D721Med (cell line): ENCODE results near the gene ZNF687.
A peak's percentile ranks its signal among the peaks of the same experiment; 100 is the strongest.

Source experiments
- DNase-seq: peaks from one replicate; pipeline ENCODE4 v3.0.0; 2011; ENCODE audit warnings: low spot score; ENCODE audit not compliant: insufficient read length
- FAIRE-seq: peaks from 2 replicates; lab custom pipeline; 2011; peaks lifted over from hg19 to GRCh38; lab: Jason Lieb, UNC
- TF ChIP-seq, protein P1 (sequence below): IDR thresholded peaks from 2 replicates; pipeline ENCODE4 v1.5.1; 2012; ENCODE audit warnings: mild to moderate bottlenecking, control low read depth; ENCODE audit not compliant: insufficient read depth; ENCODE audit errors: missing control alignments

ZNF687 gene

DNA sequence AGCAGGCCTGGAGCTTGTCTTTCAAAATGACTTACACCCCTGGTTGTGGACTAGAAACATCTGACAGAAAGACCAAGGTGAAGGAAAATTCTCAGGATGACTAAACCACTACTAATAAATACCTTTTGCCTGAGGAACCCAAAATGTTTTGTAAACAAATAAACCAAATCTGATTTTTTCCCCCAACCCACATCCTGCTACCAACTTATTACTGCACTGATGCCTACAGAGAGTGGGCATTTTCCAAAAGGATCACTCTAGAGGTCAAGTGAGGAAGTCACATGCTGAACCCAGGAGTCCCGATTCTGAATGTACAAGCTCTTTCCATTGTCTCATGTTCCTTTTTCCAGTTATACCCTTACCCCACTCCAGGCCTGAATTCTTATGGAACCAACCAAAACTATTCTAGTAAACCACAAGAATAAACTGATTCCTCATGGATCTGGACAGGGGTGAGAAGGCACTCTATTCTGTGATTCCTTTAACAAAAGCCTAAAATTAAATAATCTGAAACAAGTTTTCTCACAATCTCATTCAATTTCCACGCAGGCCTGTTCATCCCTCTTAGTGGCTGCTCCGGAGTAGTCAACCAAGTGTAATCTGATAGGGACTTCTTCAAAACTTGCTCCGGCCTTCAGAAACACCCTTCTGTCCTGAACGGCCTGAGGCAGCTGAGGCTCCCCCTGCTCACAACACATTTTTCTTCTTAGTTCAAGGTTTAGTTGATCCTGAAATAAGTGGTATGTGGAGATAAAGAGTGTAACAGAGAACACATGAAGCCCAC, 43.7 kb downstream of the ZNF687 start:
- DNase-seq, result no peak
- TF ChIP-seq, protein P1, sequence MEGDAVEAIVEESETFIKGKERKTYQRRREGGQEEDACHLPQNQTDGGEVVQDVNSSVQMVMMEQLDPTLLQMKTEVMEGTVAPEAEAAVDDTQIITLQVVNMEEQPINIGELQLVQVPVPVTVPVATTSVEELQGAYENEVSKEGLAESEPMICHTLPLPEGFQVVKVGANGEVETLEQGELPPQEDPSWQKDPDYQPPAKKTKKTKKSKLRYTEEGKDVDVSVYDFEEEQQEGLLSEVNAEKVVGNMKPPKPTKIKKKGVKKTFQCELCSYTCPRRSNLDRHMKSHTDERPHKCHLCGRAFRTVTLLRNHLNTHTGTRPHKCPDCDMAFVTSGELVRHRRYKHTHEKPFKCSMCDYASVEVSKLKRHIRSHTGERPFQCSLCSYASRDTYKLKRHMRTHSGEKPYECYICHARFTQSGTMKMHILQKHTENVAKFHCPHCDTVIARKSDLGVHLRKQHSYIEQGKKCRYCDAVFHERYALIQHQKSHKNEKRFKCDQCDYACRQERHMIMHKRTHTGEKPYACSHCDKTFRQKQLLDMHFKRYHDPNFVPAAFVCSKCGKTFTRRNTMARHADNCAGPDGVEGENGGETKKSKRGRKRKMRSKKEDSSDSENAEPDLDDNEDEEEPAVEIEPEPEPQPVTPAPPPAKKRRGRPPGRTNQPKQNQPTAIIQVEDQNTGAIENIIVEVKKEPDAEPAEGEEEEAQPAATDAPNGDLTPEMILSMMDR, result no peak
- FAIRE-seq, result no peak

DNA sequence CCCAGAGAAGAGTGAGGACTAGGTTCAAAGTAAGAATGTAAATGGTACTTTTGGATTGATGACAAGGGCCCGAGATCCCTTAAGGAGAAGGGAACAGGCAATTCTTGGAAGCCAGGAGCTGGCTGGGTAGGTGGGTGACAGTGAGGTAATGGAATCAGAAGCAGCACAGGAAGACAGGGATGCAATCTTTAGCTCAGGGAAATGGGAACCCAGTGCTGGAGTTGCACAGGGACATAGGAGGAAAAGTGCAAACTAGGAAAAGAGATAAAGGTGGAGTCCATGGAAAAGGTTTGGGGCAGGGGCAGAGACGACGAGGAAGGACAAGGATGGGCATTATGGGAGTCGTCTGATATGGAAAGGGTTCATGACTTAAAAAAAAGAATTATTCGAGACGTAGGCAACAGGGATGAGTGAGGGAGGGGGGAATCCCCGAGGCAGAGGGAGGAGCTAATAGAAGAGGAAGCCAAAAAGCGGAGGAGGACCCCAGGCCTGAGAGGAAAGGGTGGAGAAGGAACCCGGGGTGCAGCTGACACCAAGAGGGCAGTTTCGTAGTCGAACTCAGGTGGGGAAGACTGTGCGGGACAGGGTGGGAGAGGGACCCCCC, 44.6 kb downstream of the ZNF687 start:
- FAIRE-seq (no peak), DNase-seq (no peak)
- TF ChIP-seq, protein P1, result no peak

DNA sequence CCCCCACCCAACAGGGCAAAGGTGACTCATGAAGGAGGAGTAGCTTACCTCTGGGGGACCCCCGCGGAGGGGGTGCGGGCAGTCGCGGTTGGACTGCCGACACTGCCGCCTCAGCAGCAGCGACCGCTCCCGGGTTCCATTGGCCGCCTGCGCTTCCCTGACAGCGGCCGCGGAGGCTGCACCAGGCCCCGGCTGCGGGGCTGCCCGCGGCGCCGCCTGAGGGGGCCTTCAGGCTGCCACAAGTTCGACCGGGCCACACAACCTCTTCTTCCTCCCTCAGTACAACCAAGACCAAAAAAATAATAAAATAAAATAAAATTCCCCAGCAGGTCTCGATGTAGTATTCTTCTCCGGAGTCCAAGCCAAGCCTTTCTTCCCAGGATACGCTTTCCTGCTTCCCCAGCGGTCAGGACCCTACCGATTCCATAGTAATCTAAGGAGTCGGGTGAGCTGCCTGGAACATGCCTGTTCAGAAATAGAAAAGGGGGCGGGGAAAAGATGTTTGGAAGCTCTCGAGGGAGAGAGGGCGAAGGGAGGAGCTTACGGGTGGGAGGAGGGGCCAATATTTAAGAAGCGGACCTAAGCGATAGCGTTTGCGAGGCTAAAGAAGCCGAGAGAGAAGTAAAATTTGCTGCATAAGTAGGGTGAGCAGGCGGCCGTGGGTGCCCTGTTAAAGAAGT, 45.3 kb downstream of the ZNF687 start, which contains the start of gene PI4KB:
Gene PI4KB, minus strand, starts transcription at position 194 of the 680 bp plus-strand sequence. CDS start 10,935 bp downstream, outside the sequence.
- peak; percentile 53 for FAIRE-seq
- TF ChIP-seq, protein P1, result no peak
- peak; percentile 95 for DNase-seq

DNA sequence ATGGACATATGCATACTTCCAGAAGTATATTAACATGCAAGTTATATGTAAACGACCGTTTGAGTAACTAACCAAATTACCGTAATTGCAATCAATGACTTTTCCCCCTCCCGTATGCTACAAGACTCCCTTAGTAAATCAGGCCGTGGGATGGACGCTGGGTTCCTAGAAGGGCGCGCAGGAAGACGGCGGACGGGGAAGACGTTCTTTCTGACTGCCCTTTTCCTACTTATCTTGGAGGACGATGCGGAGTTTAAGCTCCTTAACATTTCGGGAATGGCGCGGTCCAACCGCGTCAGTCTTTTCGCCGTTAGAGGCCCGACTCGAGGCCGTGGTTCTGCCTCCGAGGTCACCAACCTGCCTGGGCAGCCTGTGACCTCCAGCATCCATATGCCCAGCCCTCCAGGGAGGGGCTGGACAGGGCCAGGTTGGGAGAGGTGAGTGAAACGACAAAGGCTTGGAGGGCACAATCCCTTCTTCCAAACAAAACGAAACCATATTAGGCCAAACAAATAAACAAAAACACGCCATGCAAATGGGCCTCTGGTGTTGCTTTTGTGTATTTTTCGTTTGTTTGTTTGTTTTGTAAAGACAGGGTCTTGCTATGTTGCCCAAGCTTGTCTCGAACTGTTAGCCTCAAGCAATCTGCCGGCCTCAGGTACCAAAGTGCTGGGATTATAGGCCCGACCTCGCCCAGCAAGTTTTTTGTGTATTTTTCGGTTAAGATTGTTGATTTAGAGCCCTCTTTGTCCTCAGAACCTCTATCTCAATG, 46.0 kb downstream of the ZNF687 start:
- no peak for DNase-seq
- TF ChIP-seq, protein P1, result no peak
- FAIRE-seq, result no peak

- TF ChIP-seq, protein P1, result no peak
- no peak for FAIRE-seq
- DNase-seq, result no peak
Observed at GRCh38 chr1:151334822-151335221, 52.7 kb downstream of the ZNF687 start.

- FAIRE-seq (no peak), DNase-seq (no peak)
- TF ChIP-seq, protein P1, result no peak
Observed at GRCh38 chr1:151336556-151336955, 54.5 kb downstream of the ZNF687 start.
